Endothelial cell of hepatic sinusoid (primary cell): Measurements from ENCODE around the gene MFN1.
"Not testable (repeated sequence)": the region's sequence is repeated elsewhere in the genome, so short reads cannot be mapped to it uniquely, and the experiment has no call there.

Experiments
- in situ Hi-C: cut with HindIII; loops from 2 replicates; pipeline ENCODE4 v1.10.0; 2017; ENCODE audit warnings: low sequenced_read_pairs

MFN1 gene

DNA sequence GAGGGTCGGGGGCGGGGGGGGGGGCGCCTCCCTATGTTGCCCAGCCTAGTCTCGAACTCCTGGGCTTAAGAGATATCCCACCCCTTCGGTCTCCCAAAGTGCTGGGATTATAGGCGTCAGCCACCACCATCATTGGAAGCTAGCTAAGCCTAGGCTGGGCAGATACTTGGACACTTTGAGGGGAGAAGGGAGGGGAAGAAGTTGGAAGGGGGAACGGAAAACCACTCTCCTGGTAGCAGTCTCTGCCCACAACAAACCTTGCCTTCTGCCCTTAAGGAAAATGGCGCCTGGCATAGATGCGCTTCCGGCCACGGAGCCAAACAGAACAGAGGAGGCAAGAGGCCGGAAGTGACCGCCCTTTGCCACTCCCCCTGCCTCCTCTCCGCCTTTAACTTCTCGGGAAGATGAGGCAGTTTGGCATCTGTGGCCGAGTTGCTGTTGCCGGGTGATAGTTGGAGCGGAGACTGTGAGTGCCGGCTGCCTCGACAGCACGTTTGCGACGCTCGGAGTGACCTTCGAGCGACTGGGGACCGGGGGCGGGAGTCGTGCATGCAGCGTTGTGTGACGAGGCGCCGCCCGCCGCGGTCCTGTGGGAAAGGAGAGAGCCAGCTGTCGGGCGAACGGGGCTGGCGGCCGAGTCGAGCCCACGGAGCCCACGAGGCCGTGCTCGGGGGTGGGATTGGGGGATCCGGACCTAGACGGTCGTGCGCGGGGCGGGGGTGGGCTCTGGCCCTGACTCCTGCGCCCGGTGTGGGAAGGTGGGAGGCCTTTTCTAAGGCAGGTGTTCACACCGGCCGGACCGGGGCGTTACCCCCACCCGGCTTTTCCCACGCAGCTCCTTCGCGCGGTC is at the start of gene MFN1:
MFN1 (plus strand) TSS at position 365 of the 850 bp plus-strand sequence. CDS start 1,143 bp downstream, outside the sequence.
- in situ Hi-C loops, result no loop called here

DNA sequence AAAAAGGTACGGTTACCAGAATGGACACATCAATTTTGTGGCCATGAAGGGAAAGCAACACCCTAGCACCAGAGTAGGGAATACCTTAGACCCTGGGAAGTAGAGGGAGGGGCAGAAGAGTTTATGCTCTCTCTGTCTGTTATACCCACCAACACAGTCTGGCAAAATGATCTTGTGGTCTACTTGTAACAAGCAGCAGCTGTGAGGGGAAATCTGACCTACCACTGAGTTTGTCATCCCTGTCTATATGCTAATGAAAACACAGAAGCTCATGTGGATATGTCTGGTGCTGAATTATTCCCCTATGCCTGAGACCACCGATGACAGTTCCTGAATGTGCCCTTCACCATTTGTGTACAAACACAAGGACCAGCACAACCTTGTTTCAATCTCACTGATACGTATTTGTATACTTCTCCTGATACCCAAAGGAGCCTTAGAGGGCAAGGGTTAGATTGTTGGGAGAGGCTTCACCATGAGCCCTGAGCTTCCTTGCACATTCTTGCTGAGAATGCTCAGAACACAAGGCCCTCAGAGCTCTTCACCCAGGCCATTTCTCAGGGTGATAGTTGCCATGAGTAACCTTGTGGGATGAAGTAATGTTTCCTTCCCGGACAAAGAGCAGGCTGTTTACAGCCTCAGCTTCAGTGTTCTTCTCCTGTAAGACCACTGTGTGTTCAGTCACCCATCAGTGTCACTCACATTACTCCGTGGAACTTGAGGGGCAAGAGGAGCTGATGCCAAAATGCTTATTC is 49.4 kb upstream of the MFN1 start:
- in situ Hi-C loops, result no loop called here

DNA sequence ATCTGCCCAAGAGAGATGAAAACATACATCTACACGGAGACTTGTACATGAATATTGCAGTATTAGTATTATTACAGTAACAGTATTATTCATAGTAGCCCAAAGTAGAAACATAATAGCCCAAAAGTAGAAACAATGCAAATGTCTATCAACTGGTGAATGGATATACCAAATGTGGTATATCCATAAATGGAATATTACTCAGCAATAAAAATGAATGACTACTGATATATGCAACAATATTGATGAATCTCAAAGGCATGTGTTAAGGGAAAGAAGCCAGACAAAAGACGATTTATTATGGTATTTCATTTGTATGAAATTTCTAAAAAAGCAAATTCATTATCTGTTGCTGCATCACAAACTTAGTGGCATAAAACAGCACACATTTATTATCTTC is 48.2 kb upstream of the MFN1 start:
- in situ Hi-C loops, result no loop called here

DNA sequence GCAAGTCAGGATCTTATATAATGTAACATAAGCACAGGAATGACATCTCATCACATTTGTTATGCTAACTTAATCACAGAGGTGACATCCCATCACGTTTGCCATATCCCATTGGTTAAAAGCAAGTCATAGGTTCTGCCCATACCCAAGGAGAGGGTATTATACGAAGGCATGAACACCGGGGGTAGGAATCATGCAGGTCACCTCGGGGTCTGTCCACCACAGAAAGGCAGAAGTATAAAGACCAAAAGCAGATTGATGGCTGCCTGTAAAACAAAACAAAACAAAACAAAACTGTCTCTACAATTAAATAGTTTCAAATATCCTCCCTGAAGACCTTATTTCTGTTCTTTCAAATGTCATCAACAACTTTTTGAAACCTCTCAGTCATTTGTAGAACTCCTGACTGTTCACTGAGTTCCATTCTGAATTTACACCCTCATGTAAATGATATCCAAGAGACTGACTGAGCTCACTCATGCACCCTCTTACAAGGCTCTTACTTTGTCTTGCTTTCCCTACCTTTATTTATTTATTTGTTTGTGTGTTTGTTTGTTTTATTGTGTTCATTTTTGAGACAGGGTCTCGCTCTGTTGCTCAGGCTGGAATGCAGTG is 47.4 kb upstream of the MFN1 start:
- in situ Hi-C loops, result no loop called here

DNA sequence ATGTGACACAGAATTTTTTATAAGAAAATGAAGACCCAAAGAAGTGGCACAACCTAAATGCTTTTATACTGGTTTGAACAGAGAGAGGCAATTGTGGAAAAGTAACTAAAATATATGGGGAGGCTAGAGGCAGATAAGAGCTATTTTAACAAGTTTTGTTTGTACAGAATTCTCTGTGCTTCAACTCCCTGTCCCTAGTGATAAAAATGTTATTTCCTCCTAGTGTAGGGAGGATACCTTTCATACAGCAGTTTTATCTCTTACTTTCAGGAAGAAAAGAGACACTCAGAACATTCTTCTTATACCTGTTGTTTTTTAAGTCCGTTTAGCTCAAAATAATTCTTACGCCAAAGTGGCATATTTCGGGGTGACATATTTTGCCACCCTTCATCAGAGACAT is 45.9 kb upstream of the MFN1 start:
- in situ Hi-C loops, result no loop called here

DNA sequence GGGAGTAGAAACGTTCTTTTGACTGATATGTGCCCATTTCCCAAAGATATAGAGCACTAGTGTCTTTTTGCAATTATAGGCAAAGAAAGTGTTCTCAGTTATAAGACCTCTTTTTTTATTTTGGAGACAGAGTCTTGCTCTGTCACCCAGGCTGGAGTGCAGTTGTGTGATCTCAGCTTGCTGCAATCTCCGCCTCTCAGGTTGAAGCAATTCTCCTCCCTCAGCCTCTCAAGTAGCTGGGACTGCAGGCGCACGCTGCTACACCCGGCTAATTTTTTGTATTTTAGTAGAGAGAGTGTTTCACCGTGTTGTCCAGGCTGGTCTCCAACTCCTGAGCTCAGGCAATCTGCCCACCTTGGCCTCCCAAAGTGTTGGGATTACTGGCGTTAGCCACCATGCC is 45.4 kb upstream of the MFN1 start:
- in situ Hi-C loops, result no loop called here

DNA sequence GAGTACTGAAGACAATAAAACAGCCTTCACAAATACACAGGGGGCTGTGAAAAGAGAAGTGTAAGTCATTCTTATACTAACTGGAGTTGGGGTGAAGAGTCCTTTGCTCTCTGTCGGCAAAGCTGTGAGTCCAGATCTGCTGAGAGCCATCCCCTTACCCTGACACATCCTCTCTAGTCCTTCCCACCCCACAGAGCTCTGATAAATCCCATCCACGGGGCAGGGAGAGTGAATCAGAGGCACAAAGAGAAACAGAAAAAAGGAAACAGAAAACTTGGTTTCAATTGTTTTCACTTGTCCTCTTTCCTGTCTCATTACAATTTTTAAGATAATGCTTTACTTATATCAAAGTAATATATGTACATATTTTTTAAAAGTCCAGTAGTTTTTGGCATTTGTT is 42.9 kb upstream of the MFN1 start:
- in situ Hi-C loops, result no loop called here

DNA sequence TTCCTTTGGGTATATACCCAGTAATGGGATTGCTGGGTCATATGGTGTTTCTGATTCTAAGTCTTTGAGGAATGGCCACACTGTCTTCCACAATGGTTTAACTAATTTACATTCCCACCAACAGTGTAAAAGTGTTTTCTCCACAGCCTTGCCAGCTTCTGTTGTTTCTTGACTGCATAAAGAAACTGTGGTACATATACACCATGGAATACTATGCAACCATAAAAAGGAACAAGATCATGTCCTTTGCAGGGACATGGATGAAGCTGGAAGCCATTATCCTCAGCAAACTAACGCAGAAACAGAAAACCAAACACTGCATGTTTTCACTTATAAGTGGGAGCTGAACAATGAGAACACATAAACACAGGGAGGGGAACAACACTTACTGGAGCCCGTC is 40.1 kb upstream of the MFN1 start:
- in situ Hi-C loops, result not testable (repeated sequence)

DNA sequence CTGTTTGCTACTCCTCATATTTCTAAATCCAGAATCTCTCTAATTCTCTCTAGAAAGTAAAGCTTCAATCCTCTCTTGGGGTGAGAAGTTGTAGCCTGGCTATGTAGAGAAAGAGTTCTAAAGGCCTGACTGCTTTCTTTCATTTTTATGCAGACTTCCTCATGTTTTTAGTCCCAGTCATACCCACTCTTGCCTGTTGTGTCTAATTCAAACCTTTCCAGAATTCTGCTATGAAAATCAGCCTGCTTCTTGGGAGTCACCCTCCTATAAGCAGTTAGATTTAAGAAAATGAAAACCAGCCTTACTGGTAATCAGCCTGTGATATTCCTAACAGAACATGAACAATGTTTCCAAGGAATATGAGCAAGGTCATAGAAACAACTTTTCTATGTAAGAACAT is 39.5 kb upstream of the MFN1 start:
- in situ Hi-C loops, result no loop called here

DNA sequence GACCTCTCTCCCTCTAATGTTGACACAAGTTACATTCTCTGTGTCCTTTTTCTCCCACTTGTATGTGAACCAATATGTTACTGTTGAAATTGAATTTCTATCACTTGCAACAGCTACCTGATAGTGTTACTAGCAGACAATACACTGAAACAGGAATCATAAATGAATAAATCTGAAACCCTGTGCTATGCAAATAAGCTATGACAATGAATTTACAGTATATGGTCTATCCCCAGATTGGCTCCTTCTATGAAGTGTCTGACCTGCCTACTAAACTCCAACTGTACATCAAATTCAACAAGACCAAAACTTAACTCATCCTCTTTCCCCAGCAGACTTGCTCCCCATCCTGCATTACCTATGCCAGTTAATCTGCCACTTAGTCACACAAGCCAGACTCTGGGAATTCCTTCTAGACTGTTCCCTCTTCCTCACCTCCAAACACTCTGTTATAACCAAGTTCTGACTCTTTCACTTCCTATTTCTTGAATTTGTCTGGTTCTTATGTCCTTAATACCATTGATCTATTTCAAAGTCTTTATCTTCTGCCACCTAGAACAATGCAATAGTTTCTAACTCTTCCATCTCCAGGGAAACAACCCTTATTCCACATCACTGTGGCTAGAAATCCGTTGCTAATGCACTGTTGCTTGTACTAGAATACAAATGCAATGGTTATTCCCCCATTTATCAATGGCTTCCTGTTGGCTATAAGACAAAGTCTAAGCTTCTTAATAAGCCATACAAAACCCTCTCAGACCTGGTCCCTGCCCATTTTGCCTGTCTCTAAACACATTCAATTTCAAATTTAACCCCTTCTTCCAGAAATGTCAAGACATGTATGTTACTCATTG is 38.1 kb upstream of the MFN1 start:
- in situ Hi-C loops, result no loop called here

DNA sequence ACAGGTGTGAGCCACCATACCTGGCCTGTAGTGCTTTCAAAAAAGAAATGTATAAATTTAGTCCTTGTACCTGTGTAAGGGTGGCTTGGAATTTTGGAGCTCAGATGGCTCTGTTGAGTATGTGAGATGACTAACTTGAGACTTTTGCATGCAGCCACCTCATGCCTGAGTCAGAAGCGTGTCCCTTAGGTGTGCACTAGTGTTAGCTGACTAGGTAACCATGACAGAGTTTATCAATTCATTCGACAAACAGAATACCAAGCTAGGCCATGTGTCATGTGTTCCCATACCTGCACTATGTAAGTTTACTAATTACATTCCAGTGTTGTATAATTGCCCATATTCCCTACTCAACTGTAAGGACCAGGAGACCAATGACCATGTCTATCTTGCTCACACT is 28.6 kb upstream of the MFN1 start:
- in situ Hi-C loops, result loop anchor here (5.0 kb wide), 1 partner anchor 137 kb away; no protein-coding TSS in a partner anchor

DNA sequence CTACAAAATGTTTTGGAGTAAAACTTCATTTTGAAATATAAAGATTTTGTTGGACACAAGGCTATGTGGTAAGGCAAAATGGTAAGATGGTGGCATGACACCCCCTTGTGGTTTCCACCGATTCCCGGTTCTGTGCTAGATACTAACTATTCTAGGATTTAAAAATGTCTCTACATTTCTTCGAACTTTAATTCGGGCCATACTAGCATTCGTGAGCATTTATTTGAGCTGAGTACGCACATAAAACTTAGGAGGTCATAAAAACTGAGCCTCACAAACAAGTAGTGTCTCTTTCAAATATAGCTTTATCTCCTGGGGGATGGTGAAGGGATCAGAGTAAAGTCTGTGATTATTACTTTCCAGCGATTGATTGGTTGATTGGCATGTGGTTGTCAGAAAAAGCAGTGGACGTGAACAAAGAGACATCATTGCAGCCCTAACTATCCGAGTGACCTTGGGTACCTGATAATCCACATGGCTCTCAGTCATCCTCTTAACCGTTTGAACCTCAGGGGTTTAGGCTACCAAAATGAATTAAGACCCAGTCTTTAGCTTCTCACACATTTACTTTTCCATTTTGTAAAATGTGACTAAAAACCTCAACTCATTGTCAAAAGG is 25.7 kb upstream of the MFN1 start:
- in situ Hi-C loops, result no loop called here

DNA sequence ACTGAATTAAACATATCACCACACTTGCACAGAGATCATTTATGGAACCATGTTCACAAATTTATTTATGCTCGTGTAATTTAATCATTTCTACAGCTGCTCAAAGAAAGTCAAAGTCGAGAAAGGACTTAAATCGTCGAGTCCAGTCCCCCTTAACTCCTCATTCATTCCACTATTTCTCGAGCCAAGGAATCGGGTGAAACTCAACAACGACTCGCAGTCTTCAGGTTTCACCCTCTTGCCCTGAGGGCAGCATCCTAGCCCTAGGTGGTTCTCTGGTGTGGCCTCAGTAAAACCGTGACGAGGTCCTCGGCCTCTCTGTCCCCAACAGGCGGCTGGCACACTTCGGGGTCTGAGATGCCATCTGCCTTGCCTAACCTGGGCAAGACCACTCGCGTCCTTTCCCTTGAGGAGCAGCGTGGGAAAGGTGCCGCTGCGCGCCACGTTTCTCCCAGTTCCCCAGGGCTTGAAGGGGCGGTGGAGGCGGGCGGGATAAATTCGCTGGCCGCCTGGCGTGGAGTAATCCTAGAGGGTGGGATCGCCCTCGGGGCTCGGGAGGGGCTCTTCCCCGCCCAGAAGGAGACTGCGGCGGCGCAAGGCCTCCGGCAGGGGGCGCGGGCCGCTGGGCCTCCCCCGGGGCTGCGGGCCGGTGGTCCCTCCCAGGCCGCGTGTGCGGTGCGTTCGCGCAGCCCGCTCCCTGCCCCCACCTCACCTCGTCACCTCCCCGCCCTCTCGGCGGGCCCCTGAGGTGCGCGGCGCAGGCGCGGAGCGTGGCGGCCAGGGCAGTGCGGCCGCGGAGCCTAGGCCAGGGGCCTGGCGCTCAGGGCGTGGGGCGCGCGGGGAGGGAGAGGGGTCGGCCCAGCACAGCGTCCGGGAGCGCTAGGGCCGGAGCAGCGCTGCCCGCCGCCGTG is 25.0 kb upstream of the MFN1 start, which contains the start of gene ZNF639:
ZNF639 (plus strand) TSS at position 746 of the 911 bp plus-strand sequence. CDS start 5,263 bp downstream, outside the sequence.
- in situ Hi-C loops, result no loop called here

DNA sequence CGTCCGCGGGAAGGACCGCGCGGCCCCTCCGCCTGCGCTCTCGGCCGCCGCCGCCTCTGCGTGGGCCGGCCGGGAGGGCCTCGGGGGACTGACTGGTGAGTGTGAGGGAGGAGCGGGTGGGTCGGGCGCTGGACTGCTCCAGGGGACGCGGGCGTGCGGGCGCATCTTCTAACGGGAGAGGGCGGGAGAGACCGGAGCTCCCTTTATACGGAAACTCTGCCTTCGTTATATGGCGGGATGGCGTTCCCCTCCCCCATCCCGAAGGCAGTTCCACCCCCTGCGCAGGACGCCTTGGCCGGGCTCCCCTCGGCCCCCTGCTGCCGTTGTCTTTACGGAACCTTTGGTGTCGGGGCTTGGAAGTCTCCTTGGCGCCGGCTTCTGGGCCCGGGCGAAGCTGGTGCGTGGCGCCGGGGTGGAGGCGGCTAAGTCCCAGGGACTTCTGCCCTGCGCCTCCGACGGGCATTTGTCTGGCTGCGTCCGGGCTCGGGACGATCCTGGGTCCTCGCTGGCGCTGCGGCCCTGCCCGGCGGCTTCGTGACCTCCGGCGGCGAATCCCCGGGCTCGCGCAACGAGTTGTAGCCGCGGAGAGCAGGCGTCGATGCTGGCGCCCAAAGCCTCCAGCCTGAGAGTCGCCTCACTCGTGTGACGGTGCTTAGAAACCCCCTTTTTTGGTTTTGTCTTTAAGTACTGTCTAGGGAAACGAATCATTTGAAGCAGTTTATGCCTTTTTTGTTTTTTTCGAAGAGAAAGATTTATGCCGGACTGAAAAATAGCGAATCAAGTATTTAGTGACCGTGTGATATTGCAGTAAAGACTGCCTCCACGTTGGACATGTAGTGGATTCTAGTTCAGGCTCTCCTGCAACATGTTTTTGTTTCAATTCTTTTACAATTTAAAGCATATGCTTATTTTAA is 24.1 kb upstream of the MFN1 start:
- in situ Hi-C loops, result no loop called here

DNA sequence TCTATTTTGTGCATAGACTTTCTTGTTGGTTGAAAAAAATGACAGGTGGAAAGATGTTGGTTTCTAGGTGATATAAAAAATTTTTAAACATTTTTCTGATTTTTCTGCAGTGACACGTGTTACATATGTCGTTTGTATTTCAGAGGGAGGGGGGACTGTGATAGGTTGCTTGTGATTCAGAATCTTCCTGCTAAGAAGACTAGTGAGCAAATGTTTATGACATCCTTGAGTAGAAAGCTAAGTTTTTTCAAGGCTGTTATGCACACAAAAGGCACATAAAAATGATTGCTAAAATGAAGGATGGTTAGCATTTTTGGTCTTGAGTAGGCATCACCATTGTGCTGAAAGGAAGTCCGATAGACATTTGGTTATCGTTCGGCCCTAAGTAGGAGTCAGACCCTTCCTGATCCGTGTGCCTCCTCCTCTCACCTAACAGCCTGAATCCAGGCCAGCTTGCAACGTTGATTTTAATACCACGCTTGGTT is 23.2 kb upstream of the MFN1 start:
- in situ Hi-C loops, result no loop called here

DNA sequence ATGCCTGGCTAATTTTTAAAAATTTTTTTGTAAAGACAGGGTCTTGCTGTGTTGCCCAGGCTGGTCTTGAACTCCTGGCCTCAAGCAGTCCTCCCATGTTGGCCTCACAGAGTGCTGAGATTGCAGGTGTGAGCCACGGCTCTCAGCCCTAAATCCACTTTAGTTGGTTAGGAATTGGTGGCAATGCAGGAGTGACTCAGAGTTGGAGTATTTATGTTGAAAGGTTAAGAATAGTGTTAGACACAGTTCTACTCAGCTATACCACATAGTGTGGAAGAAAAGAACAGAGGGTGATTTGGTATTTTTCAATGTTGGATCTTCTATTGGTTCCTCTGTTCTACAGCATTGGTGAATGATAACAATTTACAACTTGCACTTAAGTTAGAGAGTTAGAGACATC is 17.1 kb upstream of the MFN1 start:
- in situ Hi-C loops, result no loop called here

DNA sequence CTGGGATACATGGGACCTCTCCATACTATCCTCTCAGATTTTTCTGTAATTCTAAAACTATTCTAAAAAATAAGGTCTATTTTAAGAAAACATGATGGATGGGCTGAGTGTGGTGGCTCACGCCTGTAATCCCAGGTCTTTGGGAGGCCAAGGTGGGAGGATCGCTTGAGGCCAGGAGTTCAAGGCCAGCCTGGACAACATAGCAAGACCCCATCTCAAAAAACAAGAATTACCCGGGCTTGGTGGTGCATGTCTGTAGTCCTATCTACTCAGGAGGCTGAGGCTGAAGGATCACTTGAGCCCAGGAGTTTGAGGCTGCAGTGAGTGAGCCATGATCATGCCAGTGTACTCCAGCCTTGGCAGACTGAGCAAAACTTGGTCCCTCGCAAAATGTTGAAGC is 15.3 kb upstream of the MFN1 start:
- in situ Hi-C loops, result no loop called here

DNA sequence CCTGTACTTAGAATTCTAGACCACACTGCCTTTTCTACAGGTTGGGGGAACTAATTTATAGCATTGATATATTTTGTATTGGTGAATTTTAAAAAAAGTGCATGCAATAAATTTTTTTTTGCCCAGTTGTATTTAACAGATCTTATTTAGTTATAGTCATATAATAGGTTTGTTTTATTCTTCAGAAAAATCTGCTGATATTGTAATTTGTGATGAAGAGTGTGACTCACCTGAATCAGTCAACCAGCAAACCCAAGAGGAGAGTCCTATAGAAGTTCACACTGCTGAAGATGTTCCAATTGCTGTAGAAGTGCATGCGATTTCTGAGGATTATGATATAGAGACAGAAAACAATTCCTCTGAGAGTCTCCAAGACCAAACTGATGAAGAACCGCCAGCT is 14.4 kb upstream of the MFN1 start:
- in situ Hi-C loops, result no loop called here
